GM23248 (cell line): ENCODE results near the gene LOXL3. TPM values are rescaled to one million over a fixed set of nuclear protein-coding genes. Genes with fewer than 3 reads are reported as not detected.
A peak's percentile ranks its signal among the peaks of the same experiment; 100 is the strongest.

Experiments
- DNase-seq: peaks from one replicate; pipeline ENCODE4 v3.0.0-alpha.2; 2015
- H2AFZ ChIP-seq: fragments of 200-600 bp; sonication (generic); 2 replicates; pipeline ENCODE4 v1.6.1; 2016; ENCODE audit warnings: antibody characterized with exemption
- H3F3A ChIP-seq: fragments of 200-600 bp; sonication (generic); 2 replicates; pipeline ENCODE4 v1.6.1; 2016; ENCODE audit warnings: mild to moderate bottlenecking, antibody characterized with exemption, mixed run types; ENCODE audit not compliant: insufficient read depth
- H3K27ac ChIP-seq: fragments of 200-600 bp; sonication (generic); 2 replicates; pipeline ENCODE4 v1.5.1; 2016; ENCODE audit warnings: mild to moderate bottlenecking
- H3K27me3 ChIP-seq: fragments of 200-600 bp; sonication (generic); replicated peaks from 2 replicates; pipeline ENCODE4 v1.6.1; 2016; ENCODE audit warnings: mild to moderate bottlenecking; ENCODE audit not compliant: insufficient read depth
- H3K36me3 ChIP-seq: fragments of 200-600 bp; sonication (generic); 2 replicates; pipeline ENCODE4 v1.6.1; 2016; ENCODE audit warnings: low read depth, mild to moderate bottlenecking
- H3K4me1 ChIP-seq: fragments of 200-600 bp; sonication (generic); 2 replicates; pipeline ENCODE4 v1.6.1; 2016; ENCODE audit warnings: mild to moderate bottlenecking; ENCODE audit not compliant: insufficient read depth
- H3K4me2 ChIP-seq: fragments of 200-600 bp; sonication (generic); one replicate; pipeline ENCODE4 v1.6.1; 2016; ENCODE audit warnings: mild to moderate bottlenecking; ENCODE audit not compliant: unreplicated experiment
- H3K4me3 ChIP-seq: fragments of 200-600 bp; sonication (generic); 2 replicates; pipeline ENCODE4 v1.5.1; 2016; ENCODE audit warnings: mild to moderate bottlenecking
- H3K79me2 ChIP-seq: fragments of 200-600 bp; sonication (generic); 2 replicates; pipeline ENCODE4 v1.6.1; 2016; ENCODE audit warnings: mild to moderate bottlenecking; ENCODE audit not compliant: insufficient read depth
- H3K9ac ChIP-seq: fragments of 200-600 bp; sonication (generic); 2 replicates; pipeline ENCODE4 v1.6.1; 2016; ENCODE audit warnings: mild to moderate bottlenecking
- H3K9me2 ChIP-seq: fragments of 200-600 bp; sonication (generic); 2 replicates; pipeline ENCODE4 v1.6.1; 2016; ENCODE audit warnings: mixed run types, mild to moderate bottlenecking, moderate library complexity; ENCODE audit not compliant: insufficient read depth
- H3K9me3 ChIP-seq: fragments of 200-600 bp; sonication (generic); one replicate; pipeline ENCODE4 v1.6.1; 2017; ENCODE audit warnings: low read depth
- H4K20me1 ChIP-seq: fragments of 200-600 bp; sonication (generic); 2 replicates; pipeline ENCODE4 v1.6.0; 2016; ENCODE audit not compliant: insufficient read depth
- EZH2 ChIP-seq: fragments of 200-600 bp; sonication (generic); IDR thresholded peaks from 2 replicates; pipeline ENCODE4 v1.6.1; 2018; ENCODE audit warnings: antibody characterized with exemption, mild to moderate bottlenecking; ENCODE audit not compliant: insufficient read depth, poor library complexity, severe bottlenecking
- EZH2phosphoT487 ChIP-seq: fragments of 200-600 bp; sonication (generic); IDR thresholded peaks from 2 replicates; pipeline ENCODE4 v1.6.1; 2018; ENCODE audit warnings: antibody characterized with exemption, moderate library complexity, mild to moderate bottlenecking, low read depth; ENCODE audit not compliant: insufficient read depth
- WGBS, 2 experiments: methylation state at CpG; one replicate each; pipeline ENCODE4 v1.1.6; 2015 to 2017; ENCODE audit warnings: low lambda C conversion rate in 2 of 2, low coverage in 1 of 2; ENCODE audit errors: missing lambda C conversion rate in 2 of 2; 5-methylcytosine and 5-hydroxymethylcytosine counted together
- in situ Hi-C: fragments of 300-500 bp; cut with MboI; formaldehyde crosslinking; loops from 2 replicates; pipeline ENCODE4 v1.15.0; 2020
- polyA plus RNA-seq: library from polyadenylated mRNA; unstranded; fragments of >200 nt; fragmentation: Nextera tagmentation; extraction: Ambion mirVana; gene quantifications from 2 replicates; pipeline ENCODE4 v1.2.1, GENCODE V29; 2016
- total RNA-seq: library from RNA; depleted of rRNA; stranded (reverse); fragments of >200 nt; shearing (Covaris generic); gene quantifications from 2 replicates; pipeline ENCODE4 v1.2.3, GENCODE V29; 2014

LOXL3 gene
- total and polyA plus RNA-seq, 2 experiments from 2014 or later = 52.4 to 55.2 TPM

- H3K4me2 ChIP-seq = no peak overlapping the region
- no peaks in the 10 kb centered on the region for H3K4me1 ChIP-seq
- no peaks in the 10 kb centered on the region for H3F3A ChIP-seq
- peaks cover 72% of the 10 kb centered on the region for H3K27me3 ChIP-seq
- no peak overlapping the region for H3K4me3 ChIP-seq
- H3K9me2 ChIP-seq = no peaks in the 10 kb centered on the region
- H3K9me3 ChIP-seq = no peaks in the 10 kb centered on the region
- H3K79me2 ChIP-seq = no peaks in the 10 kb centered on the region
- H3K9ac ChIP-seq = no peak overlapping the region
- H2AFZ ChIP-seq = no peak overlapping the region
- H3K27ac ChIP-seq = no peak overlapping the region
- no peaks in the 10 kb centered on the region for H4K20me1 ChIP-seq
- in situ Hi-C loops = no loop called here
- TF ChIP-seq EZH2phosphoT487 = no peak; the same call in 1 of the 2 replicates
- TF ChIP-seq EZH2 = peak; percentile 94
- WGBS, 2 experiments = 13 to 14% methylated on average over 42 to 45 of the region's 52 CpGs
- no peaks in the 10 kb centered on the region for H3K36me3 ChIP-seq
- peak; percentile 45 for DNase-seq
Observed at GRCh38 chr2:74513605-74514367, 40.0 kb downstream of the LOXL3 start.

GRCh38 chr2:74512744-74513604 is 40.8 kb downstream of the LOXL3 start:
- peaks cover 64% of the 10 kb centered on the region for H3K27me3 ChIP-seq
- H3K4me3 ChIP-seq = no peak overlapping the region
- no peak overlapping the region for H3K27ac ChIP-seq
- no peaks in the 10 kb centered on the region for H3K79me2 ChIP-seq
- H3K4me1 ChIP-seq = no peaks in the 10 kb centered on the region
- TF ChIP-seq EZH2 = no peak
- 0 out of 2 replicates have a peak, but pooled peaks have one; percentile 1 for TF ChIP-seq EZH2phosphoT487
- H3K4me2 ChIP-seq = no peak overlapping the region
- no peak overlapping the region for H2AFZ ChIP-seq
- no peak overlapping the region for H3K9ac ChIP-seq
- H3K36me3 ChIP-seq = no peaks in the 10 kb centered on the region
- no peaks in the 10 kb centered on the region for H3K9me2 ChIP-seq
- no peak for DNase-seq
- 9 to 18% methylated on average over 15 to 30 of the region's 36 CpGs for WGBS, 2 experiments
- H4K20me1 ChIP-seq = no peaks in the 10 kb centered on the region
- in situ Hi-C loops = no loop called here
- H3K9me3 ChIP-seq = no peaks in the 10 kb centered on the region
- H3F3A ChIP-seq = no peaks in the 10 kb centered on the region

GRCh38 chr2:74511104-74511989 is 42.4 kb downstream of the LOXL3 start:
- peak; percentile 48 for DNase-seq
- H4K20me1 ChIP-seq = no peaks in the 10 kb centered on the region
- TF ChIP-seq EZH2 (no peak), EZH2phosphoT487 (no peak)

GRCh38 chr2:74510272-74510671 is 43.5 kb downstream of the LOXL3 start:
- WGBS, 2 experiments = 92 to 100% methylated on average over 4 of the region's 4 CpGs
- DNase-seq = no peak
- H3K9ac ChIP-seq = no peak overlapping the region
- H3K4me1 ChIP-seq = peaks cover 16% of the 10 kb centered on the region
- H4K20me1 ChIP-seq = no peaks in the 10 kb centered on the region
- TF ChIP-seq EZH2phosphoT487 (no peak), EZH2 (no peak)
- H3K27me3 ChIP-seq = peaks cover 37% of the 10 kb centered on the region
- peaks cover 19% of the 10 kb centered on the region for H3K79me2 ChIP-seq
- H3K4me3 ChIP-seq = no peak overlapping the region
- no peaks in the 10 kb centered on the region for H3K9me3 ChIP-seq
- no peaks in the 10 kb centered on the region for H3K36me3 ChIP-seq
- no peak overlapping the region for H3K4me2 ChIP-seq
- H2AFZ ChIP-seq = no peak overlapping the region
- 0 out of 2 replicates have a peak, but pooled peaks cover 6% of the 10 kb centered on the region for H3F3A ChIP-seq
- in situ Hi-C loops = no loop called here
- no peaks in the 10 kb centered on the region for H3K9me2 ChIP-seq
- no peak overlapping the region for H3K27ac ChIP-seq

More at GRCh38 chr2:74511104-74511989, 42.4 kb downstream of the LOXL3 start:
- Histone ChIP-seq H3K4me1 (peaks cover 5% of the 10 kb centered on the region), H2AFZ (no peak overlapping the region), H3K27ac (no peak overlapping the region), H3K9ac (no peak overlapping the region), H3K79me2 (peaks cover 8% of the 10 kb centered on the region), H3K9me2 (no peaks in the 10 kb centered on the region), H3K36me3 (no peaks in the 10 kb centered on the region), H3K4me2 (no peak overlapping the region), H3K27me3 (peaks cover 48% of the 10 kb centered on the region), H3F3A (0 out of 2 replicates have a peak, but pooled peaks cover 6% of the 10 kb centered on the region), H3K4me3 (no peak overlapping the region), H3K9me3 (no peaks in the 10 kb centered on the region)
- in situ Hi-C loops = no loop called here
- WGBS, 2 experiments = 42 to 43% methylated on average over 11 of the region's 11 CpGs
